OCI-LY7 (cell line): ENCODE data around the gene TKFC. TPM values are rescaled to one million over a fixed set of nuclear protein-coding genes. Genes with fewer than 3 reads are reported as not detected.

Experiments used
- BruUV-seq: library from RNA; stranded (reverse); fragments of 400-500 nt; replicated peaks from 2 replicates; lab custom pipeline; 2021; lab: Mats Ljungman, UMichigan
- CTCF ChIA-PET: fragments of 300-600 bp; sonication (Branson Sonifier 250); formaldehyde crosslinking; loops from one replicate; lab custom pipeline; 2022; ENCODE audit warnings: antibody characterized with exemption; ENCODE audit not compliant: unreplicated experiment; lab: Charles Lee
- POLR2A ChIA-PET: fragments of 300-600 bp; sonication (Branson Sonifier 250); formaldehyde crosslinking; loops from one replicate; lab custom pipeline; 2022; ENCODE audit warnings: antibody characterized with exemption; lab: Charles Lee
- DNase-seq: peaks from one replicate; pipeline ENCODE4 v3.0.0-alpha.2; 2015; ENCODE audit warnings: low spot score
- H2AFZ ChIP-seq: fragments of 200-600 bp; sonication (generic), shearing (Covaris generic); 2 replicates; pipeline ENCODE4 v1.6.1; 2014; ENCODE audit warnings: mild to moderate bottlenecking, antibody characterized with exemption, low read length, moderate library complexity
- H3K27ac ChIP-seq: fragments of 200-600 bp; sonication (generic); 2 replicates; pipeline ENCODE4 v1.5.1; 2014; ENCODE audit warnings: mixed run types, low read depth, mild to moderate bottlenecking, moderate library complexity, low read length, inconsistent platforms; ENCODE audit not compliant: poor library complexity, severe bottlenecking
- H3K36me3 ChIP-seq: fragments of 200-600 bp; sonication (generic); 2 replicates; pipeline ENCODE4 v1.6.1; 2014; ENCODE audit warnings: mild to moderate bottlenecking, antibody characterized with exemption, low read length, moderate library complexity, mixed read lengths; ENCODE audit not compliant: insufficient read depth
- H3K4me1 ChIP-seq: fragments of 200-600 bp; sonication (generic); 2 replicates; pipeline ENCODE4 v1.5.1; 2014; ENCODE audit warnings: mild to moderate bottlenecking, low read length; ENCODE audit not compliant: insufficient read depth, poor library complexity, severe bottlenecking
- H3K4me2 ChIP-seq: fragments of 200-600 bp; sonication (generic); 2 replicates; pipeline ENCODE4 v1.6.1; 2014; ENCODE audit warnings: mild to moderate bottlenecking, low read length
- H3K4me3 ChIP-seq: fragments of 200-600 bp; sonication (generic); 2 replicates; pipeline ENCODE4 v1.5.1; 2014; ENCODE audit warnings: mild to moderate bottlenecking, low read depth, low read length; ENCODE audit not compliant: poor library complexity, severe bottlenecking
- H3K79me2 ChIP-seq: fragments of 200-600 bp; sonication (generic); 2 replicates; pipeline ENCODE4 v1.6.1; 2016; ENCODE audit warnings: low read depth, mild to moderate bottlenecking, low read length, moderate library complexity, mixed read lengths; ENCODE audit not compliant: insufficient read depth
- H3K9me2 ChIP-seq: fragments of 200-600 bp; sonication (generic); 2 replicates; pipeline ENCODE4 v1.6.1; 2016; ENCODE audit warnings: mild to moderate bottlenecking, low read length, mixed read lengths; ENCODE audit not compliant: insufficient read depth
- H3K9me3 ChIP-seq: fragments of 200-600 bp; sonication (generic); 2 replicates; pipeline ENCODE4 v1.6.1; 2014; ENCODE audit warnings: mild to moderate bottlenecking, mixed run types, low read length, mixed read lengths
- H4K20me1 ChIP-seq: fragments of 200-600 bp; sonication (generic); 2 replicates; pipeline ENCODE4 v1.6.1; 2014; ENCODE audit warnings: mild to moderate bottlenecking, antibody characterized with exemption, low read length, moderate library complexity, mixed read lengths; ENCODE audit not compliant: insufficient read depth
- EZH2phosphoT487 ChIP-seq: fragments of 200-600 bp; sonication (generic); IDR thresholded peaks from 2 replicates; pipeline ENCODE4 v1.6.1; 2018; ENCODE audit warnings: low read depth, borderline replicate concordance, mild to moderate bottlenecking, mixed run types, antibody characterized with exemption, low read length, moderate library complexity, mixed read lengths
- intact Hi-C: fragments of 100-400 bp; cut with micrococcal nuclease; formaldehyde crosslinking; loops from one replicate; pipeline ENCODE4 v1.10.0; 2022; ENCODE audit not compliant: unreplicated experiment
- total RNA-seq, 2 experiments: library from RNA; depleted of rRNA in 1 of 2; stranded (reverse); fragments of >200 nt in 1 of 2; shearing (Covaris generic) in 1 of 2; gene quantifications; 2 replicates each; pipeline ENCODE4 v1.2.3, GENCODE V29; 2014 to 2022
- TF ChIP-seq, protein P1 (sequence below): fragments of 200-600 bp; sonication (generic); conservative IDR thresholded peaks from 2 replicates; pipeline ENCODE4 v1.5.1; 2014; ENCODE audit warnings: mild to moderate bottlenecking, antibody characterized with exemption, low read length, moderate library complexity, mixed read lengths

Gene TKFC
- total RNA-seq, 2 experiments from 2014 or later = 77.8 to 166 TPM

GRCh38 chr11:61309141-61309540 is 23.9 kb upstream of the TKFC start:
- no peaks in the 10 kb centered on the region for H3K4me1 ChIP-seq
- no TSS peak for BruUV-seq
- ChIA-PET POLR2A (interaction anchor here (0.6 kb wide), 1 partner anchor 99 kb away, joined by 4 read pairs; no protein-coding TSS in a partner anchor), CTCF (no interaction called here)
- H3K4me3 ChIP-seq = no peak overlapping the region
- no peaks in the 10 kb centered on the region for H3K9me3 ChIP-seq
- no peaks in the 10 kb centered on the region for H3K79me2 ChIP-seq
- H3K4me2 ChIP-seq = no peak overlapping the region
- H2AFZ ChIP-seq = no peak overlapping the region
- no peak for DNase-seq
- no peaks in the 10 kb centered on the region for H3K9me2 ChIP-seq
- no peaks in the 10 kb centered on the region for H4K20me1 ChIP-seq
- no peak overlapping the region for H3K27ac ChIP-seq
- peaks cover 97% of the 10 kb centered on the region for H3K36me3 ChIP-seq
- intact Hi-C loops = no loop called here
- TF ChIP-seq, protein P1, sequence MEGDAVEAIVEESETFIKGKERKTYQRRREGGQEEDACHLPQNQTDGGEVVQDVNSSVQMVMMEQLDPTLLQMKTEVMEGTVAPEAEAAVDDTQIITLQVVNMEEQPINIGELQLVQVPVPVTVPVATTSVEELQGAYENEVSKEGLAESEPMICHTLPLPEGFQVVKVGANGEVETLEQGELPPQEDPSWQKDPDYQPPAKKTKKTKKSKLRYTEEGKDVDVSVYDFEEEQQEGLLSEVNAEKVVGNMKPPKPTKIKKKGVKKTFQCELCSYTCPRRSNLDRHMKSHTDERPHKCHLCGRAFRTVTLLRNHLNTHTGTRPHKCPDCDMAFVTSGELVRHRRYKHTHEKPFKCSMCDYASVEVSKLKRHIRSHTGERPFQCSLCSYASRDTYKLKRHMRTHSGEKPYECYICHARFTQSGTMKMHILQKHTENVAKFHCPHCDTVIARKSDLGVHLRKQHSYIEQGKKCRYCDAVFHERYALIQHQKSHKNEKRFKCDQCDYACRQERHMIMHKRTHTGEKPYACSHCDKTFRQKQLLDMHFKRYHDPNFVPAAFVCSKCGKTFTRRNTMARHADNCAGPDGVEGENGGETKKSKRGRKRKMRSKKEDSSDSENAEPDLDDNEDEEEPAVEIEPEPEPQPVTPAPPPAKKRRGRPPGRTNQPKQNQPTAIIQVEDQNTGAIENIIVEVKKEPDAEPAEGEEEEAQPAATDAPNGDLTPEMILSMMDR = no peak
- no peak for TF ChIP-seq EZH2phosphoT487

DNA sequence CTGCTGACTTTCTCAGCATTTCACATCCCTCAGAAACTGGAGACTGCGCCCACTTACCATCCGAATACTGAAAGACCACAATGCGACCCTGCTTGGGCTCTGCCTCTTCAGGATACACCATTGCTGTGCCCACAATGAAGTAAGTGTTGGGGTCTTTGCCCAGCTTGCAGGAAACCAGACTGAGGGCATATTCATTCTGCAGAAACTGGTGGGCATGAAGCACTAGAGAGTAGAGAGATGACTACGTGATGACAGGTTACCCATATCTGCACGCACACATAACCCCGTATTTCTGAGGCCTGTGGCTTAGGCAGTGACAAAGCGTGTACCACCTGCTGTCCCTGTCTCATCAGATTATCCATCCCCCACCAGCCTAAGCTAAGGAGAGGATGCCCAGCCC is 23.3 kb upstream of the TKFC start:
- intact Hi-C loops = no loop called here
- Histone ChIP-seq H3K9me2 (no peaks in the 10 kb centered on the region), H2AFZ (no peak overlapping the region), H3K4me2 (no peak overlapping the region), H3K4me1 (no peaks in the 10 kb centered on the region), H3K9me3 (no peaks in the 10 kb centered on the region), H3K4me3 (no peak overlapping the region), H3K79me2 (no peaks in the 10 kb centered on the region), H3K36me3 (peaks cover 99% of the 10 kb centered on the region), H4K20me1 (no peaks in the 10 kb centered on the region), H3K27ac (no peak overlapping the region)
- ChIA-PET POLR2A (interaction anchor here (0.6 kb wide), 1 partner anchor 99 kb away, joined by 4 read pairs; no protein-coding TSS in a partner anchor), CTCF (no interaction called here)
- no peak for DNase-seq
- BruUV-seq = no TSS peak
- TF ChIP-seq, protein P1 = no peak
- TF ChIP-seq EZH2phosphoT487 = no peak

DNA sequence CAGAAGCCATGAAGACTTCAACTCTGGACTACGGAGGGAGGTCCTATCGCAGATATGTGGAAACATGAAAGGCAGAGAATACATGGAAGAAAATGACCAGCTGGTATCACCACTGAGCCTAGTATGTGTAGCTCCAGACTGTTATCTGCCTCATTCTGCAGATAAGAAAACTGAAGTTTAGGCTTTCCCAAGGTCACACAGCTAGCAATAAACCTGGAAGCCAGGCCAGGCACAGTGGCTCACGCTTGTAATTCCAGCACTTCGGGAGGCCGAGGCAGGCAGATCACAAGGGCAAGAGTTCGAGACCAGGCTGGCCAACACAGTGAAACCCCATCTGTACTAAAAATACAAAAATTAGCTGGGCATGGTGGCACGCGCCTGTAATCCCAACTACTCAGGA is 22.3 kb upstream of the TKFC start:
- ChIA-PET CTCF (interaction anchor here (0.8 kb wide), 1 partner anchor 75 kb away, joined by 3 read pairs; no protein-coding TSS in a partner anchor), POLR2A (interaction anchor here (0.7 kb wide), 1 partner anchor 117 kb away, joined by 3 read pairs; no protein-coding TSS in a partner anchor)
- no peaks in the 10 kb centered on the region for H3K4me1 ChIP-seq
- H3K27ac ChIP-seq = no peak overlapping the region
- no peak for TF ChIP-seq EZH2phosphoT487
- TF ChIP-seq, protein P1 = no peak
- H3K9me3 ChIP-seq = no peaks in the 10 kb centered on the region
- H3K4me3 ChIP-seq = no peak overlapping the region
- H4K20me1 ChIP-seq = no peaks in the 10 kb centered on the region
- DNase-seq = no peak
- H3K79me2 ChIP-seq = no peaks in the 10 kb centered on the region
- intact Hi-C loops = no loop called here
- H3K9me2 ChIP-seq = no peaks in the 10 kb centered on the region
- BruUV-seq = no TSS peak
- H3K4me2 ChIP-seq = no peak overlapping the region
- peaks cover 99% of the 10 kb centered on the region for H3K36me3 ChIP-seq
- no peak overlapping the region for H2AFZ ChIP-seq
